Omental fat pad (tissue), 4 donors: ENCODE data around the gene KCNJ3. TPM values are rescaled to one million over a fixed set of nuclear protein-coding genes. Genes with fewer than 3 reads are reported as not detected.

Source experiments
- ATAC-seq: fragments of 150-250 bp; one replicate; pipeline ENCODE4 v1.9.1; 2016; ENCODE audit warnings: mild to moderate bottlenecking, moderate library complexity; ENCODE audit not compliant: low FRiP score
- DNase-seq: peaks from one replicate; pipeline ENCODE4 v3.0.0-alpha.2; 2019; ENCODE audit warnings: low spot score
- CTCF ChIP-seq, 3 donors: fragments of 450-650 bp; IDR thresholded peaks; one replicate each; pipeline ENCODE4 v1.5.1; 2016 to 2017; ENCODE audit warnings: antibody characterized with exemption in 3 of 3, mild to moderate bottlenecking in 3 of 3, moderate library complexity in 2 of 3
- total RNA-seq, 4 donors: library from RNA; depleted of rRNA; stranded (reverse); fragments of >200 nt; gene quantifications; one replicate each; pipeline ENCODE4 v1.1.0, GENCODE V29; 2016

Gene KCNJ3
- total RNA-seq, 4 donors from 2014 or later: not detected

DNA sequence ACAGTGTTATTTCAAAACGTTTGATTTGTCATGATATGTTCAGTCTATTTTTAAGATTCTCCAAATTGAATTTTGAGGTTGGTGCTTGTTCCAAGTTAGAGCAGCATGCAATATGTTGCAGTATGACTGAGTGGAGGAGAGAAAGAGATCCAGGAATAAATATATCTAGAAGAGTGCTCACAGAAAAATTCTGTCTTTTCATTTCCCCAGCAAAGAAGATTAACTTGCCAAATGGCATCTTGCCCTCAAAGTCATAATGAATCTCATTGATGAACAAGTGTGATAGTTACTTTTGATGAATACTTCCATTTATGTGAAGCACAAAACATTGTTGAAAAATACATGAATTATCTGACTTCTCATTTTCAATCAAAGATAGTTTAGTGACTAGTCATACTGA is 95.9 kb downstream of the KCNJ3 start:
- TF ChIP-seq CTCF (IDR thresholded peaks at IDR 0.05): no peak
- ATAC-seq: no peak
- no peak for DNase-seq

DNA sequence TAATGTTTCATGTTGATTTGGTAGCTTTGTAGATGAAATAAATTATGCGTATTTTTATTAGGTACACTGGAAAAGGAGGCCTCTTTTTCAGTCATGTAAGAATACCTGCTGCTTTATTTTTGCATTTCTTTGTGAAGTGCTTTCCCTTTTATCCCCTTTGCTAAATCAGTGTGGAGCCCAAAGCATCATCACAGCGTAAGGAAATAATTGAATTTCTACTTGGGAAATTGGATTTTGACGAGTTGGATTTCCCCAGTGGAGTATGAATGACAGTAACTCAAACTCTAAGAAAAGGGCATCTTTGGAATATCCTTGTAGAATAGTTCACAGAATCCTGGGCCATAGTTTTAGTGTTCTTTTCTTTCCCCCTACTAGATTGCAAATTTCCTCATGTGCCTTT is 97.2 kb downstream of the KCNJ3 start:
- no peak for TF ChIP-seq CTCF (IDR thresholded peaks at IDR 0.05)
- DNase-seq (no peak), ATAC-seq (no peak)

- no peak for TF ChIP-seq CTCF (IDR thresholded peaks at IDR 0.05)
- DNase-seq (no peak), ATAC-seq (no peak)
Observed at GRCh38 chr2:154804451-154804850, 106.0 kb downstream of the KCNJ3 start.

GRCh38 chr2:154813636-154814035 is 115.1 kb downstream of the KCNJ3 start:
- ATAC-seq: no peak
- DNase-seq: no peak
- no peak for TF ChIP-seq CTCF (IDR thresholded peaks at IDR 0.05)

- DNase-seq: no peak
- ATAC-seq: no peak
- TF ChIP-seq CTCF (IDR thresholded peaks at IDR 0.05): no peak
Observed at GRCh38 chr2:154814856-154815255, 116.4 kb downstream of the KCNJ3 start.

DNA sequence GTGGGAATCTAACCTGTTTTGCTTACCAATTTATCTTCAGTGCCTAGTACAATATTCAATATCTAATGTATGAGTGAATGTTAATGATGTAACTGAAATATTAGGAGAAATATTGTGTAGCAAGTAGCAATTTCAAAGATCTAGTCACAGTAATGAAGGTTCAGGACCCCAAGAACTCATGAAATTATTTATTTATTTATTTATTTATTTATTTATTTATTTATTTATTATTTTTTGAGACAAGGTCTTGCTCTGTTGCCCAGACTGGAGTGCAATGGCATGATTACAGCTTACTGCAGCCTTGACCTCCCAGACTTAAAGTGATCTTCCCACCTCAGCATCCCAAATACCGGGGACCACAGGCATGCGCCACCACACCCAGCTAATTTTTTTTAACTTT is 126.9 kb downstream of the KCNJ3 start:
- ATAC-seq (no peak), DNase-seq (no peak)
- no peak for TF ChIP-seq CTCF (IDR thresholded peaks at IDR 0.05)

DNA sequence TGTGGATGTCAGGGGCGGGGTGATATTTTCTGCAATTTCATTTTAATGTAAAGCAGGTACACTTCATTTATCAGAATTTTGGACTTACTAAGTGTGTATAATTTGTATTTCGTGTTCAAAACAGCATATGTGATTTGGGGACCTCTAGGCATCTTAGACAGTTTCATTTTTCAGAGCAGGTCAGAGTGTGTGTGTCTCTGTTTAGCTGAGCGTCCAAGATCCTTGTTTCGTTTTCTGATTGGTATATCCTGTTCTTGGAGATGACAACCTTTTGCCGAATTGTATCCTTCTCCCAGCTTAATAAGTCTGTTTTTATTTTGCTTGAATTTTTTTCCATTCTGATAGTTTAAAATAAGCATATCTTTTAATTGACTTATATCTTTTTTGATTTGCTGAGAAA is 128.3 kb downstream of the KCNJ3 start:
- no peak for DNase-seq
- no peak for ATAC-seq
- no peak for TF ChIP-seq CTCF (IDR thresholded peaks at IDR 0.05)
